Activated CD8-positive, alpha-beta memory T cell treated with anti-CD3 and anti-CD28 coated beads, Interleukin-2, amount 50 U/mL, for 4 hours (primary cell): ENCODE measurements around the gene DOCK11.
"Not testable (repeated sequence)": the region's sequence is repeated elsewhere in the genome, so short reads cannot be mapped to it uniquely, and the experiment has no call there.

Experiments
- DNase-seq: peaks from one replicate; pipeline ENCODE4 v3.0.0-alpha.2; 2020

DOCK11 gene

DNA sequence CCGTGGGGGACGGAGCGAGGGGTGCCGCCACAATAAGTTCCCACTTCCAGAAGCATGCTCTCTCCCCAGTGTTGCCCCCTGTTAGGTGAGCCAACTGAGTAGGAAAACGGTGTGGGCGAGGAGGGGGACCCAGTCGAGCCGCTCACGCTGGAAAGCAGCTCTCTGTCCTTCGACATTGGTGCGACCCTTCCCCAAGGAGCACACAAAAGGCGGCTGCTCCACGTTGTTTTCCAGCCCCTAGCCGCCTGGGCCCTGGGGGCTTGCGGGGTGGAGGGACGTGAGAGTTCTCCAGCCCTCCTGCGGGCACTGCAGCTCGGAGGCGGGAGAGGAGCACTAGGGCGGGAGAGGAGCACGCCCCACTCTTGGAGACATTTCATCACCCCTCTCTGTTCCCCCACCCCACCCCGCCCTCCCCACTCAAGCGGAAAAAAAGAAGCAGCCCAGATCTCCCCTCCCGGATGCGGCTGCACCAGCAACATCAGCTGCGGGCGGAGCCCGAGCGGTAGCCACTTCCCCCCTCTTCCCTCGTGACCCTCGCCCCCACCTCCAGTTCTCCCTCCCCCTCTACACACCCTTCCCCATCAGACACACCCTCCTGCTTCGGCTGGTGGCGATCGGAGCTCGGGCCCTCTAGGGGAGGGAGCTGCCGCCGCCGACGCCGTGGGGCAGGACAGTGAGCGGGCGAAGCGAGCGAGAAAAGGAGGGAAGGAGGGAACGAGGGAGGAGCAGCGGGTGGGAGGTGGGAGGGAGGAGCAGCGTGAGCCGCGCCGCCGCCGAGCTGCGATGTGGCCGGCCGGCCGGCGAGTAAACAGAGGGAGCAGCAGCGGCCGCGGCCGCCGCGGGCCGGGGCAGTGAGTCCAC, at the start of gene DOCK11:
TSS of gene DOCK11 (plus strand) at position 755 of the 861 bp plus-strand sequence. CDS start 157 bp downstream, outside the sequence.
- DNase-seq = peak; percentile 76

- no peak for DNase-seq
Measured at GRCh38 chrX:118448273-118448783, 47.3 kb upstream of the DOCK11 start.

DNA sequence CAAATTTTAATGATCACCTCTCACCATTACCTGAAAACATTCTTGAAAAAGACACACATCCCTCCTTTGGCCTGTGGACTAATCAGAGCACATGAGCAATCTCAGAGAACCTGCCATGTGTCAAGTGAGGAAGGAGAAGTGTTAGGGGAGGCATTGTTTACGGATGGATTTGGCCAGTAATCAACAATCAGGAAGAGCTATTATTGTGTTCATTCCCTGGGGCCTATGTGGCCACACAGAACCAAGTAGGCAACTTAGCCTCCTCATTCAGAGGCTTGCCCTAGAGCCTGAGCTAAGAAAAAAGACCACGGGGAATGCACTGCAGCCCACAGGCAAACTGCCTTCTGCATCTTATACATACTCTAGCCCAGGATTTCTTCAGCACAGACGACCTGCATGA, 40.6 kb upstream of the DOCK11 start:
- no peak for DNase-seq

DNA sequence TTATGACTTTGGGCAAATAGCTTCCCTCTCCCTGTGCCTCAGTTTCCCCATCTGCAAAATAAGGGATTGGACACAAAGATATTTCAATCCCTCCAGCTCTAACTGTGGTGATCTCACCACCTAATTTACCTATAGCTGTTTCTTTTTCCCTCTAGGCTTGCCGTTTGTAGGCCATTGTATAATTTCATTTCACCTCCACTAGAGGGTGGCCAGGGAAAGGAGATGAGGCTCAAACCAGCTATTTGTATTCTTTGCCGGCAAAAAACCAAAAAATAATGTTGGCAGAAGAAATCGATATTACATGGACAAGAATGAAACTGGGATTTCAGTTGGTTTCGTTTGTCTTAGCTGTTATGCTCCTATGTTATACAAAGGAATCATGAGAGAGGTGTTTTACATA, 36.1 kb upstream of the DOCK11 start:
- no peak for DNase-seq

DNA sequence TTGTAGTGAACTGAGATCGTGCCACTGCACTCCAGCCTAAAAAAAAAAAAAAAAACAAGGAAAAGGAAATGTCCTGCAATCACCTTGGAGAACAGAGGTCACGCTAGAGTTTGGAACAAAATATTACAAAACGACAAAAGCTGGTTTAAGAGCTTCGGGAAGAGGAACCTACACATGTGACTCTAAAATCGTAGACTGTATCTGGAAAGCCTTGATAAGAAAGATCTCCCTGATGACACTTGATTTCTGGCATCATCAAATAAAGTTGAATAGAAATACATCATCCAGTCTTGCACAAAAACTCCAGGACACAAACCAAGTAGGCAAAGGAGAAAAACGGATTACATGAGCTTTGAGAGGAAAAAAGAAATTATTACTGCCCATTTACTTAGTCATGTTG, 31.1 kb upstream of the DOCK11 start:
- no peak for DNase-seq

DNA sequence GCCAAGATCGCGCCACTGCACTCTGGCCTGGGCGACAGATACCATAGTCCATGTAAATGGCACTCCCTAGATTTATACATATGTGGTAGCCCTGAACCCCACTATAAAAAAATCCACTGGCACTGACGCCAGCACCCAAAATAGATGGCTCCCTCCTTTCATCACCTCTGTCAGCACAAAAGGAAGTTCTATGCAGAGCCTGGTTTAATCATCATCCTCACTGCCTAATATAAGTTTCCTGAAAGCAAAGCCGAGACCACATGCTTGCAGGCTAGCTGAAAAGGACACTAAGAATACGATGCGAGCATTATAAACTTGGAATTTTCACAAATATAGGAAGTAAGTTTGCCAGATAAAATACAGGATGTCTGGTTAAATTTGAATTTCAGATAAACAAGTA, 27.5 kb upstream of the DOCK11 start:
- DNase-seq = no peak

GRCh38 chrX:118470721-118471347, 24.8 kb upstream of the DOCK11 start:
- DNase-seq = not testable (repeated sequence)

- DNase-seq = no peak
Measured at GRCh38 chrX:118474586-118474985, 21.0 kb upstream of the DOCK11 start.

GRCh38 chrX:118475903-118476302, 19.7 kb upstream of the DOCK11 start:
- DNase-seq = no peak

DNA sequence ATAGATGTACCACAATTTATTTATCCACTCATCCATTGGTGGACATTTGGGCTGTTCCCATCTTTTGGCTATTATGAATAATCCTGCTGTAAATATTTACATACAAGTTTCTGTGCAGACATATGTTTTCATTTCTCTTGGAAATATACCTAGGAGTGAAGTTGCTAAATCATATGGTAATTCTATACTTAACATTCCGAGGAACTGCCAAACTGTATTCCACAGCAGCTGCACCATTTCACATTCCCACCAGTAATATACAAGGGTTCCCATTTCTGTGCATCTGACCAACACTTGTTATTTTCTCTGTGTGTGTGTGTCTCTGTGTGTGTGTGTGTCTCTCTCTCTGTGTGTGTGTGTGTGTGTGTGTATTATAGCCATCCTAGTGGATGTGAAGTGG, 15.4 kb upstream of the DOCK11 start:
- DNase-seq = no peak

DNA sequence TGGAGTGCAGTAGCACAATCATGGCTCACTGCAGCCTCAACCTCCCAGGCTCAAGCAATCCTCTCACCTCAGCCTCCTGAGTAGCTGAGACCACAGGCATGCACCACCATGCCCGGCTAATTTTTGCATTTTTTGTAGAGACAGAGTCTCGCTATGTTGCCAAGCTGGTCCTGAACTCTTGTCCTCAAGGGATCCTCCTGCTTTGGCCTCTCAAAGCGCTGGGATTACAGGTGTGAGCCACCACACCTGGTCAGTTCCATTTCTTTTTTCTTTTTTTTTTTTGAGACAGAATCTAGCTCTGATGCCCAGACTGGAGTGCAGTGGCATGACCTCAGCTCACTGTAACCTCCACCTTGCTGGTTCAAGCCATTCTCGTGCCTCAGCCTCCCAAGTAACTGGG, 13.2 kb upstream of the DOCK11 start:
- DNase-seq = not testable (repeated sequence)

GRCh38 chrX:118484216-118484903, 11.3 kb upstream of the DOCK11 start:
- DNase-seq = no peak

GRCh38 chrX:118486693-118487092, 8.9 kb upstream of the DOCK11 start:
- DNase-seq = not testable (repeated sequence)

- DNase-seq = no peak
Measured at GRCh38 chrX:118493016-118493415, 2.6 kb upstream of the DOCK11 start.

DNA sequence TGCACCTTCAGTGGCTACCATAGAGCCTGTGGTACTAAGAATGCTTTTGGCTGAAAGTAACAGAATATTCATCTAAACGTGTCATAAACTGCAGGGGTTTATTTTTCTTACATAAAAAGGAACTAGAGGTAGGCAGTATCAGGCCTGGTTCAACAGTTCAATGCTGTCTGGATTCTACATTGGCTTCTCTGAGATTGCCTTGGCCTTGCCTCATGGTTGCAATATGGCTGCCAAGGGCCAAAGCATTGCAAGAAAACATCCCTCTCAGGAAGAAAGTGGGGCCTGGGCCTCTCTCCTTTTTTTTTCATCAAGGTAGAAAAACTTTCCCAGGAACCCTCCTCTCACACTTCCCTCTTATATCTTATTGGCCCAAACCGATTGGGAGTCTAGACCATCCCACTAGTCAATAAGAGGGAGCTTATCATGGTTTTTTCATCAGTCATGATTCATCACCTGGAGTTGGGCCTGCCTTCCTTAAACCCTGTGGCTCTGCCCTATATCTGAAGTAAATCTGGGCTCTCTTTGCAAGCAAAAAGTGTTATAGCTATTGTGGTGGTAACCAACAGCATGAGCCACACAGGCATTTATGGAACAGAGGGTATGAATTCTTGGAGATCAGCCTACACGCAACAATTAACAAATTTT, 1.8 kb upstream of the DOCK11 start:
- DNase-seq = no peak

GRCh38 chrX:118495958-118496762, 545 bp downstream of the DOCK11 start:
- peak; percentile 69 for DNase-seq

GRCh38 chrX:118496763-118497079, 1.1 kb downstream of the DOCK11 start:
- DNase-seq = no peak

GRCh38 chrX:118497180-118497818, 1.7 kb downstream of the DOCK11 start:
- no peak for DNase-seq

DNA sequence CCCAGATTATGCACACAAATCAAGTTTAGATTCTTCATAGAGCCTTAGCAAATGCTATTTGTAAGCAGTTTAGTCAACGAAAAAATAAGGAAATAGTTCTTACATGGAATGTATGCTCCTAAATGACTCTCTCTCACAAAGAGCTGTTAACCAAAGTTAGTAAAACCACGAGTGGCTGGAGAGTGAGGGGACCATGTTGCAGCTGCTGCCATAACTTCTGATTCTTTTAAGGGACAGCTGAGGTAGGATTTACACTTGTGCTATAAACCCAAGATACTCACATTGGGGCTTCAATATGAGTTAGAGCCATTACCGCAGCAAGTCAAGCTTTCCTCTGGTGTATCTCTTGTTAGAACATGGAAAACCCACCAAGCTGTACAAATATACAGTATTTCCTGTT, 2.7 kb downstream of the DOCK11 start:
- no peak for DNase-seq

- no peak for DNase-seq
Measured at GRCh38 chrX:118498755-118499154, 3.1 kb downstream of the DOCK11 start.

DNA sequence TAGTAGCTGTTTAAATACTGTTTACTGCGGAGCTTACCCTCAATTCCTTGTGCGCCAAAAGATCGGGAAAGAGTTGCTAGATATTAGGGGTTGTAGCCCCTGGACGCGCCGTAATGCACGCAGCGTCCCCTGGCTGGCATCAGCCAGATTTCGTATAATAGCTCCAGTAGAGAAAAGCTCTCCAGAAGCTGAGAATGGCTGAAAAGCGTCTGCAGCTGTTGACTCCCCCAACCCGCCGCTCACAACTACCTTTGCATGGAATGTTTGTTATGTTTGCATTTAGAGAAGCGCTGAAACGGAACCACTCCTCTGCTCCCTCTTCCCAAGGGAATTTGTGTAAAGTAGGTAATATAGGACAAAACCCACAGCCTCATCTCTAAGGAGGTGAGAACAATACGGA, 3.7 kb downstream of the DOCK11 start:
- no peak for DNase-seq
